Neuron (in vitro differentiated cells): ENCODE data around the gene S1PR3.

Experiments
- H2AFZ ChIP-seq: one replicate; pipeline ENCODE4 v1.6.1; 2013; ENCODE audit warnings: low read depth, mild to moderate bottlenecking, inconsistent platforms, low read length, moderate library complexity
- H3K27me3 ChIP-seq: one replicate; pipeline ENCODE4 v1.6.1; 2013; ENCODE audit warnings: low read length; ENCODE audit not compliant: insufficient read depth
- H3K36me3 ChIP-seq: one replicate; pipeline ENCODE4 v1.6.1; 2013; ENCODE audit warnings: low read length; ENCODE audit not compliant: insufficient read depth
- H3K4me1 ChIP-seq: one replicate; pipeline ENCODE4 v1.6.1; 2013; ENCODE audit warnings: low read length; ENCODE audit not compliant: insufficient read depth
- H3K4me3 ChIP-seq: 2 replicates; pipeline ENCODE4 v1.5.1; 2013; ENCODE audit warnings: mild to moderate bottlenecking, low read length, moderate library complexity
- H3K9me3 ChIP-seq: one replicate; pipeline ENCODE4 v1.6.1; 2013; ENCODE audit warnings: low read length

The S1PR3 gene

DNA sequence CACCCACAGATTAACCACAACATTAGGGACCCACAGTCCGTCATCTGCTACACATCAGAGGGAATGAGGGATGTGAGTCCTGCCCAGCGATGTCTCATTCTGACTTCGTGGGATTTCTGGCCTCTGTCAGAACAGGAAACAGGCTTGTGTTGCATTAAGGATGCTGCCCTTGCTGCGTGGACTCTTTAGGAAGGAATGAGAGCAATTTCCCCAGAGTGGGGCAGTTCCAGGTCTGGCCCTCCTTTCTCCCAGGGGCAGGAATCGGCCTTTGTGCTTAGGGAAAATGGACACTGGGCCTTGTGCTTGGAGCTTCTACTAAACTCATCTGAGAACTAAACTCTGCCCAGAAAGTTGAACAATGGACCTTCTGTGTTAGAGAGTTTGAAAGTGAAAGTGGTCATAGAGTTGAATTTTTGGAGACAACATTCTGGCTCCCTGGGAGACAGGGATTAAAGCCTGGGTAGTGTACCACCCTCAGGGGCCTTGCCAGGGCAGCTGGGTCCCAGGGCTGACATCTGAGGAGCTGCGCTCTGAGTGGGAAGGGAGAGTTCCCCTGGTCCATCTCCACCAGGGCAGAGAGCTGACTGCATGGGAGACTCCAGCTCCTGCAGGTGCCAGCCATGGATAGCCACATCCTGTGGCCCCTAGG lies 37.8 kb upstream of the S1PR3 start:
- Histone ChIP-seq H3K4me3 (no peak overlapping the region), H3K36me3 (no peaks in the 10 kb centered on the region), H3K27me3 (no peaks in the 10 kb centered on the region), H3K9me3 (no peaks in the 10 kb centered on the region), H2AFZ (no peak overlapping the region), H3K4me1 (peaks cover 20% of the 10 kb centered on the region)

- H3K4me1 ChIP-seq: peaks cover 18% of the 10 kb centered on the region
- H2AFZ ChIP-seq: no peak overlapping the region
- H3K9me3 ChIP-seq: no peaks in the 10 kb centered on the region
- H3K4me3 ChIP-seq: no peak overlapping the region
- no peaks in the 10 kb centered on the region for H3K27me3 ChIP-seq
- no peaks in the 10 kb centered on the region for H3K36me3 ChIP-seq
Measured at GRCh38 chr9:88954066-88954465, 37.2 kb upstream of the S1PR3 start.

GRCh38 chr9:88957526-88957925 lies 33.7 kb upstream of the S1PR3 start:
- Histone ChIP-seq H3K9me3 (peaks cover 2% of the 10 kb centered on the region), H3K4me3 (no peak overlapping the region), H3K27me3 (no peaks in the 10 kb centered on the region), H3K36me3 (no peaks in the 10 kb centered on the region), H2AFZ (no peak overlapping the region), H3K4me1 (no peaks in the 10 kb centered on the region)

GRCh38 chr9:88959727-88960469 lies 31.4 kb upstream of the S1PR3 start:
- no peaks in the 10 kb centered on the region for H3K4me1 ChIP-seq
- H3K9me3 ChIP-seq: peaks cover 2% of the 10 kb centered on the region
- H3K4me3 ChIP-seq: no peak overlapping the region
- no peak overlapping the region for H2AFZ ChIP-seq
- H3K27me3 ChIP-seq: no peaks in the 10 kb centered on the region
- no peaks in the 10 kb centered on the region for H3K36me3 ChIP-seq

DNA sequence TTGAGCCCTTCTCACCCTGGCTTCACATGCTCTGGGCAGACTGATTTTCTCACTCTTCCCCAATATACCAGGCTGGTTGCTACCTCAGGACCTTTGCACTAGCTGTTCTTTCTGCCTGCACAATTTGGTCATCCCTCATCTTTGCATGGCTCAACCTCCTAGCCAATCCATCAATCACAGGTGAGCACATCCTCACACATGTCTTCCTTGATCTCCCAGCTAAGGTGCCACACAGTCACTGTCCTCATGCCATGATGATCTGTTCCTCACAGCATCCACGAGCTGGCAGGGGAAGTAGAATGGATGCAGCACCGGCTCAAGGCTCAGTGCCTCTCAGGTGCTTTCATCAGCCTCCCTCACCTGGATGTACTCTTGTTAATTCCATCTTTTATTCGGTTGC lies 30.6 kb upstream of the S1PR3 start:
- Histone ChIP-seq H3K4me1 (no peaks in the 10 kb centered on the region), H2AFZ (no peak overlapping the region), H3K27me3 (no peaks in the 10 kb centered on the region), H3K36me3 (no peaks in the 10 kb centered on the region), H3K4me3 (no peak overlapping the region), H3K9me3 (peaks cover 2% of the 10 kb centered on the region)

- no peaks in the 10 kb centered on the region for H3K36me3 ChIP-seq
- no peaks in the 10 kb centered on the region for H3K27me3 ChIP-seq
- H3K4me3 ChIP-seq: no peak overlapping the region
- no peak overlapping the region for H2AFZ ChIP-seq
- H3K4me1 ChIP-seq: no peaks in the 10 kb centered on the region
- H3K9me3 ChIP-seq: peaks cover 3% of the 10 kb centered on the region
Measured at GRCh38 chr9:88965473-88965872, 25.8 kb upstream of the S1PR3 start.

GRCh38 chr9:88966894-88967676 lies 24.2 kb upstream of the S1PR3 start:
- Histone ChIP-seq H3K4me3 (no peak overlapping the region), H3K27me3 (no peaks in the 10 kb centered on the region), H3K36me3 (no peaks in the 10 kb centered on the region)

DNA sequence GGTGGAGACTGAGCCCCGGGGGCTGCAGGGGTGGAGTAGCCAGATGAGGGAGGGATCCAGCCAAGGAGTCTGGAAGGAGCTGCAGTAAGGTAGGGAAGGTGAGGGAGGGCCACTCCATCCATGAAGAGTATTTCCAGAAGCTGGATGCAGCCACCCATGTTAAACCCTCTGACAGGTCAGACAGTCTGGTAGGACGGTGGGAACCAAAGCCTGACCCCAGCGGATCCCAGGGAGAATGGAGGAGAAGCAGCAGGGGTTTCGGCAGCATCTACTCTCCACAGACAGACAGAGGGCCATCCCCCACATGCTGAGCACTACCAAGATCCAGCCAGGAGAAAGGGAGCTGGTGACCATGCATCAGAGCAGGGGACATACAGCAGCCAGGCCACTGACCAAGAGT lies 22.5 kb upstream of the S1PR3 start:
- Histone ChIP-seq H3K4me1 (peaks cover 10% of the 10 kb centered on the region), H2AFZ (no peak overlapping the region)

More at GRCh38 chr9:88966894-88967676, 24.2 kb upstream of the S1PR3 start:
- no peak overlapping the region for H2AFZ ChIP-seq
- peaks cover 3% of the 10 kb centered on the region for H3K9me3 ChIP-seq
- H3K4me1 ChIP-seq: peaks cover 10% of the 10 kb centered on the region

DNA sequence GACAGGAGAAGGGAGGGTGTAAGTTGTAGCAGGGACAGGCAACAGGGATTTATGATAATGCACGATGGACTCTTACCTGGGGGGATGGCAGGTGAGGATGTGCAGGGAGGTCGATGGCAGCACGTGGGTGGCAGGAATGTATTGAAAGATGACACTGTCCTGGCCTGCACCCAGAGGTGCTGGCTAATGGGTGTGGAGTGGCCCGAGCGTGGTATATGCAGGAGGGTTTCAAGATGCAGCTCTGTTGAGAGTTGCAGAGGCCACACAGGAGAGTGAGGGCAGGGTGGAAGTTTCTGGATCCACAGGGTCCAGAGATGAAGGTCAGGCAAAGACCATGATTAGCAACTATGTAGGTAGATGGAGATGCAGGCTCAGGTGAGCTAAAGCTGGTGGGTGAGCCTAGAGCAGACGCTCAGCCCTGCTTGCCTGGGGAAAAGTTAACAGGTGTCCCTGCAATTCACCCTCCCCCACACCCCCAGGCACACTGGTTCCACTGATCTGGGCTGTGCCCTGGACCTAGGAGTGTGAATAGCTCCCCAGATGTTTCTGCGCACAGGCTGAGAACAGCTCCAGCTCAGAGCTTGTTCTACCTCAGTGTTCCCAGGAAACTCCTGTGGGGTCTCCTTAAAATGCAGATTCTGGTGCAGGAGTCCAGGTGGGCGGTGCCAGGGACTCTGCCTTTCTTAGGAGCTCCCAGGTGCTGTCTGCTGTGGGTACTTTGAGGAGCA lies 21.5 kb upstream of the S1PR3 start:
- Histone ChIP-seq H3K27me3 (no peaks in the 10 kb centered on the region), H3K9me3 (peaks cover 3% of the 10 kb centered on the region)

More for the DNA sequence above, 22.5 kb upstream of the S1PR3 start:
- Histone ChIP-seq H3K9me3 (peaks cover 3% of the 10 kb centered on the region), H3K4me3 (no peak overlapping the region), H3K36me3 (no peaks in the 10 kb centered on the region), H3K27me3 (no peaks in the 10 kb centered on the region)

DNA sequence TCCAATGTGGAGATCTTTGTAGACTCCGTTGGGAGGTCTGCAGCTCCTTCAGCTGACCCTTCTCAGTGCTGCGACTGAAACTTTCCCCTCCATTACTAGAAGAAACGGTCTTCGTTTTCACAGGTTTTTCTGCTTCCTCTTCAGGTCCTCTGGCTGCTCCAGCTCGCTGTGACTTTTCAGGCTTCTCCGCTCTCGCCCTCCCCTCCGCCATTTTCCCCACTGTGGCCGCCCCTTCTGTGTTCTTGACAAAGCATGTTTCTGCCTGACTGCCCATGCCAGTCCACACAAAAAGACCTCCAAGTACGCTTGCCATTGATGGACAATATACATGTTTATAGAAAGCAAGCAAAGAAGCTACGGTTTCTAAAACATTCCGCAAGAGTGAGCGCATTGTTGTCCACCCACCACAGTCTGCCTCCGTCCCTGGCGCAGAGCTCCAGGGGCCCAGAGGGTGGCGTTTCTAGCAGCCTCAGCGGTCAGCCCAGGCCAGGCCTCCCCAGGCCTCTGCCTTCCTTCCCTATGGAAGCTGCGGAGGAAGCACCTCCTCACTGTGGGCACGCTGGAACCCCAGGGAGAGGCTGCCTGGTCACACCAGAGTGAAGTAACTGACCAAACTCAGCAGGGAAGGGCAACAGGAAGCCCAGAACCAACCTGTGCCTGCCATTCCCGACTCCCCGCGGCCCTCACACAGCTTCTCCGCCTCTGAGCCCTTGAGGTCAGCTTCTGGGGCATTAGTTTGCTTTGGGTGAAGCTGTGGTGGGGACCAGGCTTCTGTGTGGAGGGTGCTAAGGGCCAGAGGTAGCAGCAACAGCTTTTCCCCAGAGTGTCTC lies 19.9 kb upstream of the S1PR3 start:
- peaks cover 10% of the 10 kb centered on the region for H3K4me1 ChIP-seq
- peak overlapping the region; percentile 7 for H2AFZ ChIP-seq
- H3K9me3 ChIP-seq: peaks cover 3% of the 10 kb centered on the region
- no peak overlapping the region for H3K4me3 ChIP-seq
- no peaks in the 10 kb centered on the region for H3K36me3 ChIP-seq
- no peaks in the 10 kb centered on the region for H3K27me3 ChIP-seq

More for the DNA sequence above, 21.5 kb upstream of the S1PR3 start:
- Histone ChIP-seq H3K4me1 (peaks cover 10% of the 10 kb centered on the region), H2AFZ (no peak overlapping the region), H3K36me3 (no peaks in the 10 kb centered on the region), H3K4me3 (no peak overlapping the region)

- H3K4me1 ChIP-seq: peaks cover 10% of the 10 kb centered on the region
- peaks cover 2% of the 10 kb centered on the region for H3K27me3 ChIP-seq
- H3K36me3 ChIP-seq: no peaks in the 10 kb centered on the region
Measured at GRCh38 chr9:88972401-88972800, 18.9 kb upstream of the S1PR3 start.

More at GRCh38 chr9:88972401-88972800, 18.9 kb upstream of the S1PR3 start:
- Histone ChIP-seq H3K9me3 (no peaks in the 10 kb centered on the region), H3K4me3 (no peak overlapping the region), H2AFZ (no peak overlapping the region)
